ENCODE data around the gene POLD2. TPM values are rescaled to one million over a fixed set of nuclear protein-coding genes. Genes with fewer than 3 reads are reported as not detected.

POLD2 gene
- total and polyA plus RNA-seq, 7 donors = 57.3 to 127 (median 87.1) TPM

GRCh38 chr7:44067064-44067951, 56.0 kb downstream of the POLD2 start:
- intact Hi-C loops (cut with DNase I) = no loop called here
- peaks cover 78% of the 10 kb centered on the region for H3K4me1 ChIP-seq
- H3K9me3 ChIP-seq = no peaks in the 10 kb centered on the region
- peak overlapping the region; percentile 39 for H3K27ac ChIP-seq
- no peak for TF ChIP-seq CTCF (IDR thresholded peaks at IDR 0.05)
- H3K4me3 ChIP-seq = no peak overlapping the region
- H3K27me3 ChIP-seq (ENCODE audit: insufficient read depth in 3 of 3, low read length in 2 of 3) = no peaks in the 10 kb centered on the region
- WGBS, 3 donors = 70 to 90% (median 77%) methylated on average over 11 of the region's 11 CpGs
- ATAC-seq (no peak), DNase-seq (peak; percentile 11 to 48)
- no peaks in the 10 kb centered on the region for H3K36me3 ChIP-seq (ENCODE audit: insufficient read depth in 1 of 2, low read depth in 1 of 2)

GRCh38 chr7:44066494-44067063, 56.8 kb downstream of the POLD2 start:
- WGBS, 3 donors = 70 to 76% (median 75%) methylated on average over 7 of the region's 7 CpGs
- no peak for ATAC-seq
- Histone ChIP-seq H3K4me3 (no peak overlapping the region), H3K4me1 (peaks cover 78% of the 10 kb centered on the region), H3K27me3 (ENCODE audit: insufficient read depth in 3 of 3, low read length in 2 of 3) (no peaks in the 10 kb centered on the region), H3K9me3 (no peaks in the 10 kb centered on the region), H3K27ac (peak overlapping the region; percentile 85), H3K36me3 (ENCODE audit: insufficient read depth in 1 of 2, low read depth in 1 of 2) (peaks cover 0 to 7% of the 10 kb centered on the region in 2 donors)
- peak; percentile 12 to 51 for DNase-seq
- intact Hi-C loops (cut with DNase I) = no loop called here
- no peak for TF ChIP-seq CTCF (IDR thresholded peaks at IDR 0.05)

- no peaks in the 10 kb centered on the region for H3K9me3 ChIP-seq
- 36 to 65% (median 42%) methylated on average over 6 of the region's 6 CpGs for WGBS, 3 donors
- peaks cover 74% of the 10 kb centered on the region for H3K4me1 ChIP-seq
- H3K4me3 ChIP-seq = no peak overlapping the region
- DNase-seq (no peak), ATAC-seq (no peak)
- H3K27me3 ChIP-seq (ENCODE audit: insufficient read depth in 3 of 3, low read length in 2 of 3) = no peaks in the 10 kb centered on the region
- intact Hi-C loops (cut with DNase I) = no loop called here
- H3K36me3 ChIP-seq (ENCODE audit: insufficient read depth in 1 of 2, low read depth in 1 of 2) = peaks cover 0 to 12% of the 10 kb centered on the region in 2 donors
- H3K27ac ChIP-seq = peak overlapping the region; percentile 85
- TF ChIP-seq CTCF (IDR thresholded peaks at IDR 0.05) = no peak
Observed at GRCh38 chr7:44066111-44066460, 57.3 kb downstream of the POLD2 start.

- no peaks in the 10 kb centered on the region for H3K9me3 ChIP-seq
- peaks cover 0 to 17% of the 10 kb centered on the region in 2 donors for H3K36me3 ChIP-seq (ENCODE audit: insufficient read depth in 1 of 2, low read depth in 1 of 2)
- peaks cover 72% of the 10 kb centered on the region for H3K4me1 ChIP-seq
- DNase-seq (peak; percentile 85 to 96), ATAC-seq (peak; percentile 81 to 84 (median 84))
- intact Hi-C loops (cut with DNase I) = no loop called here
- peak within 1 kb of the TSS; percentile 85 for H3K27ac ChIP-seq
- peak within 1 kb of the TSS; percentile 67 for H3K4me3 ChIP-seq
- 3 to 12% (median 7%) methylated on average over 14 of the region's 14 CpGs for WGBS, 3 donors
- TF ChIP-seq CTCF (IDR thresholded peaks at IDR 0.05) = no peak
- no peaks in the 10 kb centered on the region for H3K27me3 ChIP-seq (ENCODE audit: insufficient read depth in 3 of 3, low read length in 2 of 3)
Observed at GRCh38 chr7:44065431-44066110, 57.8 kb downstream of the POLD2 start, which contains the start of gene PGAM2. PGAM2 (minus strand) TSS chr7:44065567; CDS start chr7:44065529, 38 bp downstream.

Measured in psoas muscle (tissue), 8 donors.